ENCODE data around the gene GAB2. TPM values are rescaled to one million over a fixed set of nuclear protein-coding genes. Genes with fewer than 3 reads are reported as not detected.

The GAB2 gene
- total RNA-seq, 1 donor from 2014 or later: 10.9 TPM

- Mint-ChIP-seq H3K9me3 (ENCODE audit: low read depth) (peaks cover 11% of the 10 kb centered on the region), H3K4me3 (ENCODE audit: unreplicated experiment) (no peak overlapping the region), H3K4me1 (ENCODE audit: low read depth) (peaks cover 16% of the 10 kb centered on the region), H3K27me3 (ENCODE audit: low read depth) (no peaks in the 10 kb centered on the region), H3K36me3 (ENCODE audit: low read depth) (peaks cover 5% of the 10 kb centered on the region), H3K27ac (ENCODE audit: unreplicated experiment) (no peak overlapping the region)
- TF ChIP-seq CTCF (IDR thresholded peaks at IDR 0.05): no peak
- DNase-seq (ENCODE audit: low spot score): no peak
Measured at GRCh38 chr11:78334109-78334508, 83.5 kb downstream of the GAB2 start.

- Mint-ChIP-seq H3K36me3 (ENCODE audit: low read depth) (peaks cover 5% of the 10 kb centered on the region), H3K27me3 (ENCODE audit: low read depth) (no peaks in the 10 kb centered on the region), H3K27ac (ENCODE audit: unreplicated experiment) (no peak overlapping the region), H3K9me3 (ENCODE audit: low read depth) (peaks cover 11% of the 10 kb centered on the region), H3K4me3 (ENCODE audit: unreplicated experiment) (no peak overlapping the region), H3K4me1 (ENCODE audit: low read depth) (peaks cover 16% of the 10 kb centered on the region)
- DNase-seq (ENCODE audit: low spot score): no peak
- TF ChIP-seq CTCF (IDR thresholded peaks at IDR 0.05): no peak
Measured at GRCh38 chr11:78332872-78333271, 84.7 kb downstream of the GAB2 start.

DNA sequence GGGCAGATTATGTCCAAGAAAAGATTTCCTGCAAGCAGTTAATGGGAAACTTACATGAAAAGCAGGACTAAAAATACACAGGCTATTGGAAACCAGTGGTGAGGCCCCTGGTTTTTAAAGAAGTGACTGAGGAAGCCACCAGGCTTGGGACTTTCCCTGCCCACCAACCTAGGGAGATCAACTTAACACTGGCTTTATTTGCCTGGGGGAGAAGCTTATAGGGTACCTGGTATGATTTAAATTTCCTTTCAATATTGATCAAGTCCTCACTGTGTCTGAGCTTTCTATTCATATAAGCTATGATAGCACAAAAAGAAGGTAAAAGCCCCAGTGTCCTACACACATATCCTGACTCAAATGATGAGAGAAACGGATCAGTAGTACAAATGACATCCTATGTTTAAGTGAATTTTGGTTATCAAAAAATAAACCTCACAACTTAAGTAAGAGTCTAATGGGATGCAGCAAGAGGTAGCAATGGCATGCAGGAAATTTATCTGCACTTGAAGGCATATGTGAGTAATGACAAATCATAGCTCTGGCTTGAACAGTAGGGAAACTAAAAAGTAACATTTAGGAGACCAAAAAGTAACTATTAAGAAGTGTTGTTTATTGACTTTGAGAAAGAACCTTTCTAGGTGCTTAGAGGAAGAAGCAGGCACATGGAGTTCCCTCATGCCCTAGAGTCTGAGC lies 85.3 kb downstream of the GAB2 start:
- DNase-seq (ENCODE audit: low spot score): no peak
- H3K9me3 Mint-ChIP-seq (ENCODE audit: low read depth): peaks cover 11% of the 10 kb centered on the region
- TF ChIP-seq CTCF (IDR thresholded peaks at IDR 0.05): no peak
- peaks cover 15% of the 10 kb centered on the region for H3K4me1 Mint-ChIP-seq (ENCODE audit: low read depth)
- H3K36me3 Mint-ChIP-seq (ENCODE audit: low read depth): peaks cover 5% of the 10 kb centered on the region
- H3K4me3 Mint-ChIP-seq (ENCODE audit: unreplicated experiment): no peak overlapping the region
- H3K27ac Mint-ChIP-seq (ENCODE audit: unreplicated experiment): no peak overlapping the region
- no peaks in the 10 kb centered on the region for H3K27me3 Mint-ChIP-seq (ENCODE audit: low read depth)

DNA sequence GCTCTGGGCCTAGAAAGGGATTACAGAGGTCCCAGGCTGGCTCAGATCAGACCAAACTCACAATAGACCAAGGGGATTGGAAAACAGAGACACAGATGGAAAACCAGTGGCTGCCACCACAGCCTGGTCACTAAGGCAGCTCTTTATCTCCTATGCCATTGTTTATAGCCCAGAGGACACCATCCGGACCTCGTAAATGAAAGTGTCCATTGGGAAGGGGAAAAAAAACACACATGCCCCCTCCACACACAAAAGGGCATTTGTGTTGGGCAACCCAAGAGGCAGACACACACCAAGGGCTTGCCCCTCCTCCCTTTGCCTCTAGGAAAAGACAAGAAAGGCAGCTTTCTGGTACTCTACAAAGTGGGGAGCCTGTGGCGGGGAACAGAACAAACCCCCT lies 85.9 kb downstream of the GAB2 start:
- DNase-seq (ENCODE audit: low spot score): no peak
- no peak for TF ChIP-seq CTCF (IDR thresholded peaks at IDR 0.05)
- Mint-ChIP-seq H3K4me1 (ENCODE audit: low read depth) (peaks cover 10% of the 10 kb centered on the region), H3K27me3 (ENCODE audit: low read depth) (no peaks in the 10 kb centered on the region), H3K9me3 (ENCODE audit: low read depth) (peaks cover 11% of the 10 kb centered on the region), H3K4me3 (ENCODE audit: unreplicated experiment) (no peak overlapping the region), H3K36me3 (ENCODE audit: low read depth) (peaks cover 5% of the 10 kb centered on the region), H3K27ac (ENCODE audit: unreplicated experiment) (no peak overlapping the region)

- Mint-ChIP-seq H3K27me3 (ENCODE audit: low read depth) (no peaks in the 10 kb centered on the region), H3K9me3 (ENCODE audit: low read depth) (peaks cover 6% of the 10 kb centered on the region), H3K4me3 (ENCODE audit: unreplicated experiment) (no peak overlapping the region), H3K36me3 (ENCODE audit: low read depth) (peaks cover under 1% of the 10 kb centered on the region), H3K4me1 (ENCODE audit: low read depth) (peaks cover 10% of the 10 kb centered on the region), H3K27ac (ENCODE audit: unreplicated experiment) (no peak overlapping the region)
- DNase-seq (ENCODE audit: low spot score): no peak
- no peak for TF ChIP-seq CTCF (IDR thresholded peaks at IDR 0.05)
Measured at GRCh38 chr11:78330361-78330760, 87.3 kb downstream of the GAB2 start.

All from chondrocyte (in vitro differentiated cells).